Measurements from ENCODE around the gene COL18A1.

The COL18A1 gene

DNA sequence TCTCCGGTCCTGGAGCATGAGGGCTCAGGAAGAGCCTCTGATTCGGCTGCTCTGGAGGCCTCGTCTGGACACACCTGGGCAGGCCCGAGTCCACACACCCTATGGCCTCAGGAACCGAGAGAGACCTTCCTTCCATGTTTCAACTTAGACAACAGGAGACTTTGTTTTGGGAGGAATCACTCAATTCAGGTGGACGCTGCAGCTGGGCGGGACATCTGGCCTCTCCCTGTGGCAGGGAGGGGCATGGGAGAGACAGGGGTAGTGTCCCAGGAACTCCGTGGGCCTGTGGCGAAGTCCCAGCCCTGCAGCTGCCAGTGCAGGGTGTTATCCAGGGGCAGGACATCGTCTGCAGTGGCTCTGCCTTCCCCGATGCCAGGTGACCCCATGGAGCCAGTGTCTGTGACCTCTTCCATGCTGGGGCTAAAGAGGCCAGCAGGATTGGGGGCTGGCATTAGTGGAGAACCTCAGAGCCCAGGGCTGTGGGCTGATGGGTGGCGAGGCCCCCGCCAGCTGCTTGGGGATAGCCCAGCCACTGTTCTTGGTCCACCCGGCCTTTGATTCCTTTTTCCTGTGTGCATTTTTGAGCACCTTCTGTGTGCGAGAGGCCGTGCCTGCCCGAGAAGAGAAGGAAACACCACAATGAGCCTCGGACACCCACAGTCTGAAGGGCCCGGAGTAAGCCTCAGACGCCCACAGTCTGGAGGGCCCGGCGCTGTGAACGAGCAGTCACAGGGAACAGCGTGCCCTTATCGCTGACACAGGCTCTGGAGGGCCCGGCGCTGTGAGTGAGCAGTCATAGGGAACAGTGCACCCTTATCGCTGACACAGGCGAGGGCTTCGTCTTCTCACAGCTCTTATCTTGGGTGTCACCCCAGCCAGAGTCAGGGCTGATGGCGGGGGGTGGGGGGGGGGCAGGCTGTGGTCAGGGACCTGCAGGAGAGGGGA, 6.2 kb downstream of the COL18A1 start:
- DNase-seq (ENCODE audit: low spot score in 2 of 2): no peak
- Mint-ChIP-seq H3K4me1 (peaks cover 6% of the 10 kb centered on the region), H3K36me3 (no peaks in the 10 kb centered on the region), H3K9me3 (no peaks in the 10 kb centered on the region), H3K4me3 (no peak overlapping the region), H3K27ac (no peak overlapping the region)
- ATAC-seq: no peak

DNA sequence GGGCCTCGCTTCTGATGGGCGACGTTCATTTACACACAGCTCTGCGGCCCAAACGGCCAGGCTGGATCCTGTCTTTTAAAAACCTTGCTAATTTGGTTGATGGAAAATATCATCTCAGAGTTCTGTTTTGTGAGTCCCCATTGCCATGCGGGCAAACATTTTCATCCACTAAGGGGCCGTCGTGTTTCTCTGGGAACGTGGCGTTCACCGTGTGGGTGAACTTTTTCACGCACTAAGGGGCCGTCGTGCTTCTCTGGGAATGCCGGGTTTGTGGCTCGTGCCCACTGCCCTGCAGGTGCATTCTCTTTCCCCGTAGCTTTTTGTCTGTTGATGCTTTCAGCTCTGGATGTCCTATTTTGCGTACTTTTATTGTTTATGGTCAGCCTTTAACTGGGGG, 6.8 kb downstream of the COL18A1 start:
- Mint-ChIP-seq H3K36me3 (no peaks in the 10 kb centered on the region), H3K9me3 (no peaks in the 10 kb centered on the region), H3K4me3 (no peak overlapping the region), H3K27ac (no peak overlapping the region), H3K4me1 (peaks cover under 1% of the 10 kb centered on the region)
- ATAC-seq (no peak), DNase-seq (ENCODE audit: low spot score in 2 of 2) (no peak)

DNA sequence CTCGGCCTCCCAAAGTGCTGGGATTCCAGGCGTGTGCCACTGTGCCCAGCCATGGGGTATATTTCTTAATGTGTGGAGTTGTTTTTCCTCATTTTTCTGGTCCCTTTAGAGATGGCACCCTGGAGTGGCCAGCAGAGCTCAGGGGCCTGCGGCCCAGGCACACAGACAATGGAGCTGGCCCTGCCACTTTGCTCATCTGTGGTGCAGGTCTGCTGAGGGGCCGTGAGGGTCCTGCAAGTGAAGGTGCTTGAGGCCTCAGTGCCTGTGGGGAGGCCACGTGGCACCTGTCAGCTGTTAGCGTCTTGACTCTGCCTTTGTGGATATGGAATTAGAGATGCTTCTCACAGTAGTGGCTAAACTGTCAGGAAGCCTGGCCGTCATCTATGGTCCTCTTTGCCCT, 7.5 kb downstream of the COL18A1 start:
- no peak overlapping the region for H3K27ac Mint-ChIP-seq
- H3K4me3 Mint-ChIP-seq: no peak overlapping the region
- H3K4me1 Mint-ChIP-seq: no peaks in the 10 kb centered on the region
- ATAC-seq (no peak), DNase-seq (ENCODE audit: low spot score in 2 of 2) (no peak)
- no peaks in the 10 kb centered on the region for H3K36me3 Mint-ChIP-seq
- no peaks in the 10 kb centered on the region for H3K9me3 Mint-ChIP-seq

DNA sequence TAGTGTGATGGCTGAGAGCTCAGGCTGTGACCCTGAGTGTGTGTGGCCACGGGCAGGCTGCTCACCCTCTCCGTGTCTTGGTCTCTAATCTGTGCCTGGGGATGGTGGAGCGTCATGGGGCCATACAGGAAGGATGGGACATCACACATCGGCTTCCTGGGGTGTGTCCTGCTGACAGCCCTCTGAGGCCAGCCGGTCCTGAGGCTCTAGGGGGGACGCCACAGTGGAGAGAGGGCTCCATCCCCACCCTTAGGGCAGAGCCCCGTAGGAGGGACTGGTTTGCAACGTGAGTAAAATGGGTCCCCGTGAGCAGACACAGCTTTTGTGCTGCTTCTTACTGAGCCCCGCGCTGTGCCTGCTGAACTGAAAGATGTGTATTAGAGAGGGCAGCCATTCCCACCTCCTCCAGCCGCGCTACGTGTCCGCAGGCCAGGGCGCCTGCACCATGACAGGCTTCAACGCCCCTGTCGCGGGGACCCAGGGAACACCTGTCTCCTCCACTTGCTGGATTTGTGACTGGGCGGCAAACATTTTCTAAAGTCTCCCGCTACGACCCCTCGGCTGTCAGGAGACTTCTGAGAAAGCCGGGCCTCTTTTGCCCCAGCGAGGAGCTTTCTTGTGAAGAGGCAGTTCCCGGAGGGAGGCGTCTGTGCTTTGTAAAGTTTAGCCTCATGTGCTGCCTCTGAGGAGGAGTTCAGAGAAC, 8.1 kb downstream of the COL18A1 start:
- H3K4me1 Mint-ChIP-seq: no peaks in the 10 kb centered on the region
- no peak for ATAC-seq
- H3K27ac Mint-ChIP-seq: no peak overlapping the region
- no peaks in the 10 kb centered on the region for H3K36me3 Mint-ChIP-seq
- no peaks in the 10 kb centered on the region for H3K9me3 Mint-ChIP-seq
- no peak for DNase-seq (ENCODE audit: low spot score in 2 of 2)
- no peak overlapping the region for H3K4me3 Mint-ChIP-seq

DNA sequence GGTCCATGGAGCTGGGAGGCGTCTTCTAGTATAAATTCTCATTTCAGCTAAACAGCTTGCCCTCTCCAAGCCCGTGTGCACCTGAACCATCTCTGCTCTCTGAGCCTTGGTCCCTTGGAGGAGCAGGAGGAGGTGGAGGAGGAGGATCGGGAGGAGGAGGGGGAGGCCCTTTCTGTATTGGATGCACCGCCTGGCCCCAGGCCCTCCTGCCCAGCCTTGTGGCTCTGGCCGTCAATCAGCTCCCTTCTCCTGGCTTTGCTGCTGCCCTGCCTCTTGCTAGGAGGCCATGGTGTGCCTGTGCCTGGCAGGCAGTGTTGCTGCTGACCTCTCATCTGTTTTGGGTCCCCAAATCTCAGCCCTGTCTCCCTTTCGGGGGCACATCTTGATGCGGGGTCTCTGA, 9.0 kb downstream of the COL18A1 start:
- Mint-ChIP-seq H3K4me3 (no peak overlapping the region), H3K27ac (no peak overlapping the region), H3K4me1 (no peaks in the 10 kb centered on the region), H3K36me3 (no peaks in the 10 kb centered on the region), H3K9me3 (no peaks in the 10 kb centered on the region)
- no peak for DNase-seq (ENCODE audit: low spot score in 2 of 2)
- ATAC-seq: no peak

DNA sequence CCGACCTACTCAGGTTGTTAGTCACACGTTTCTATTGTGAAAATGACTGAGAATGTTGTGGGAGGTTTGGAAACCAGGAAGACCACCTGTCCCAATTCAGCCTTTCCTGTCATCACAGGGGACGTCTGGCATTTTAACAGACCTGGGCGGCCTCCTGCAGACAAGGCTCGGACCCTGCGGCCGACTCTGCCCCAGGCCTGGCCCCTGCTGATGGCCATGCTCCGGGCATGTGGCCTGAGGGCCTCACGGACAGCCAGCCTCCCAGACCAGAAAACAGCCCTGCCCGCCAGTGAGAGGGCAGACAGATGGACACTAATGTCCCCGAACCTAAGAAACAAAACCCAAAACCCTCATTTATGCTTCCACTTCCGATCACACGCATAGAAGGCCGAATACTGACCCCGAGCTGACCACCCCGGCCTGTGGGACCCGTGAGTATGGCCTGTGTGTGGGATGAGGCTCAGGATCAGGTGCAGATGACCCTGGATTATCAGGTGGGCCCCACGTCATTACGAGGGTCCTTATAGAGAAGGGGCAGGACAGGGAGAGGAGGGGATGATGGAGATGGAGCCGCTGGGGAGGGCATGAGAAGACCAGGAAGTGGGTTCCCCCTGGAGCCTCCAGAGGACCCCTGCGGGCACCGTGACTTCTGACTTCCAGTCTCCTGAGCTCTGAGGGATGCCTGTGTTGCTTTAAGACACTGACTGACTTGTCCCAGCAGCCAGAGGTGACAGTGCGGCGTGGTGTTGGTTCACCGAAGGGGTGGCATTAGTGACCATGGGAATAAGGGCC, 9.6 kb downstream of the COL18A1 start:
- H3K4me1 Mint-ChIP-seq: no peaks in the 10 kb centered on the region
- H3K27ac Mint-ChIP-seq: no peak overlapping the region
- no peak for ATAC-seq
- no peaks in the 10 kb centered on the region for H3K9me3 Mint-ChIP-seq
- no peak overlapping the region for H3K4me3 Mint-ChIP-seq
- DNase-seq (ENCODE audit: low spot score in 2 of 2): no peak
- H3K36me3 Mint-ChIP-seq: no peaks in the 10 kb centered on the region

DNA sequence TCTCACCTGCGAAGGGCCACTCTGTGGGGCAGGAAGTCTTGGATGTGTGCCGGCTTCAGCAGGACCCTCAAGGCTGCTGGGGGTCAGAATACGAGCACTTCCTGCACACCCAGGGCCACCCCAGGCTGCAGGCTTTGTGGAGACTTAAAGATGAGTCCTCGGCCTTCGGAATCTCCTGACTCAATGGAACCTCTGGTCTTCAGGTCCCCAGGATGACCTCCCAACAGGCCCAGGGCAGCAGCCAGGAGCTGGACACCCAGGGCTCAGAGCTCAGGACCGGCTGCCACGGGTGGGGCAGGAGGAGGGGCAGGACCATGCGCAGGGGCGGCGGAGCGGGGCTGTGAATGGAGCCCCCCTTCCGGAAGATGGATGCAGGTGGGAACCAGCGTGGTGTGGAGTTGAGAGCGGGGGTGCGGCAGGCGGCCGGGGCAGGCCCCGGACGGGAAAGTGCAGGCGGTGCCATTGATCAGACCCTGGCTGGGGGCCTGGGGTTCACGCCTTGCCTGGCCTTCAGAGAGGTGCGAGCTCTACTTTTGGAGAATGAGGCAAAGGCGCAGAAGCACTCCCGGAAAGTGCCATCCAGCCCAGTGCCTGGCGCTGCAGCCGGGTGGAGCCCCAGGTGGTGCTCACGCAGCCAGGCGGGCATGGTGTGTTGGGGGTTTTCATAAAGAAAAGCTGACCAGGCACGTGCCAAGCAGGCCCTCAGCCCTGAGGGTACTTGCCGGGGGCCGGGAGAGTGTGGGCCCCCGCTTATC, 10.4 kb downstream of the COL18A1 start:
- H3K36me3 Mint-ChIP-seq: no peaks in the 10 kb centered on the region
- no peaks in the 10 kb centered on the region for H3K9me3 Mint-ChIP-seq
- H3K4me1 Mint-ChIP-seq: no peaks in the 10 kb centered on the region
- no peak overlapping the region for H3K4me3 Mint-ChIP-seq
- DNase-seq (ENCODE audit: low spot score in 2 of 2): no peak
- ATAC-seq: no peak
- H3K27ac Mint-ChIP-seq: no peak overlapping the region

DNA sequence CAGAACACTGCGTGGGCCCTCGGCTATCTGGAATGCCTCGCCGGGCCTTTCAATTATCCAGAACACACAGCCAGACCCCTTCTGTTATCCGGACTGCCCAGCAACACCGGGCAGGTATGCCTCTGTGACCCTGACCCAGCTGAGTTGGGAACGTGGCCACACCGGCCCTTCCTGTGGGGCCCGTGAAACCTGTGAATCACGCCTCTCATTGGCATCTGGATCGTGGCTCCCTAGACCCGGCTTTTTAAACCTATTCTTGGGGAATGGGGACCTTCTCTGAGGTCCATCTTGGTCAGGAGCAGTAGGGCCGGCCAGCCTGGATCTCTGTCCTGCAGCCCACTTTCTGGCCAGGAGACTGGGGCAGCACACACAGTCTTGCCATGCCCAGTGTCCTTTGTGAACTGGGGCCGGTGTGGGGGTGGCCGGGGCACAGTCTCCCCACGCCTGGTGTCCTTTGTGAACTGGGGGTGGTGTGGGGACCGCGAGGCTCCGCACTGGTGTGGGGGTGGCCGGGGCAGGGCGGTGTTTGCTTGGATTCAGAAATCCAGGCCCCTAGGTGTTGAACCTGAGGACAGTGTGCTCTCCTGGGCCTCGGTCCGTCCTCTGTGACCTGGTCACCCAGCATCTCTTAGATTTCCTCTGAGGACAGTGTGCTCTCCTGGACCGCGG, 11.1 kb downstream of the COL18A1 start:
- Mint-ChIP-seq H3K36me3 (no peaks in the 10 kb centered on the region), H3K27ac (no peak overlapping the region), H3K9me3 (no peaks in the 10 kb centered on the region), H3K4me3 (no peak overlapping the region), H3K4me1 (no peaks in the 10 kb centered on the region)
- DNase-seq (ENCODE audit: low spot score in 2 of 2) (no peak), ATAC-seq (no peak)

DNA sequence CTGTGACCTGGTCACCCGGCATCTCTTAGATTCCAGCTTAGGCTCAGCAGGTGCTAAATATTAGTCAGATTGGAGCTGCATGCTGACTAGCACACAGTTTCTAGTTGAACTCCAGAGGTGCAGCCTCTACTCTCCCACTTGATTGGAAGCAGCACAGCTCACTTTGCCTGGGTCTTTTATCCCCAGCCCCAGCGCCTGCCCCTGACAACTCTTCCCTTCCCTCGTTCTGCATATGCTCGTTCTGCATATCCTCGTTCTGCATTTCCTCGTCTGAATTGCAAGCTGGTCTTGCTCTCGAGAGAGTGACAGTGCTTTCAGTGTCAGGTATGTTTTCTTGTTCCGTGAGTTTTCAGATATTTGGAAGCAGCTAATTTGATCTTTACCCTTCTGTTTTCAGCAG, 11.7 kb downstream of the COL18A1 start:
- DNase-seq (ENCODE audit: low spot score in 2 of 2) (no peak), ATAC-seq (no peak)
- no peak overlapping the region for H3K4me3 Mint-ChIP-seq
- no peaks in the 10 kb centered on the region for H3K9me3 Mint-ChIP-seq
- no peaks in the 10 kb centered on the region for H3K36me3 Mint-ChIP-seq
- H3K4me1 Mint-ChIP-seq: no peaks in the 10 kb centered on the region
- H3K27ac Mint-ChIP-seq: no peak overlapping the region

DNA sequence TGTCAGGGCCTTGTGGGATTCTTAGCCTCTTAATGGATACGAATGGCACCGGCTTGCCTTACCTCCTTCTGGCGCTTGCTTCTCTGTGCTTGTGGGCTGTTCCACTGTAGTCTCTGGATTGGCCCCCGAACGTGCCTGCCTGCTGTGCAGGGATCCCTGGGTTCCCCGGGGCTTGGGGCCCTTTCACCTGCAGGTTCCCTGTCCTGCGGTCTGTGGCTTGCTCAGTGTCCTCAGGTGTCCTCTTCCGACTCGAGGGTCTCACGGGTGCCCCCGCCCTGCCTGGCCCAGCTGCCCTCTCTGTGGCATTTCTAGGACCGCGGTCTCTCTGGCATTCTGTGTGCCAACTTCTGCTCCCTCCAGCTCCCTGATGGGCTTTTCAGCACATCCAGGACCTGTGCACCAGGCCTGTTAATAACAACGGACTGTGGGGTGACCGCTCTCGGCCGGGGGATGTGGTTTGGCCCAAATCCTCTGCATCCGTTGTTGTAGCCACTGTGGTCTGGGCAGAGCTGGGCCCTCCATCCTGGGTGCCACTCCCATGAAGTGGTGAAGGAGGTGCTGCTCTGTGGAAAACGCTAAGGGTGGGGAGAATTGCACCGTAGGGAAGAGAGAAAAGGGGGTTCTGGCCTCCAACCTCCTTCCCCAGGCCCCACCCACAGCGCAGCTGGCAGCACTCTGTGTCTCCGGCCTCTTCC, 12.4 kb downstream of the COL18A1 start:
- no peaks in the 10 kb centered on the region for H3K9me3 Mint-ChIP-seq
- ATAC-seq: no peak

DNA sequence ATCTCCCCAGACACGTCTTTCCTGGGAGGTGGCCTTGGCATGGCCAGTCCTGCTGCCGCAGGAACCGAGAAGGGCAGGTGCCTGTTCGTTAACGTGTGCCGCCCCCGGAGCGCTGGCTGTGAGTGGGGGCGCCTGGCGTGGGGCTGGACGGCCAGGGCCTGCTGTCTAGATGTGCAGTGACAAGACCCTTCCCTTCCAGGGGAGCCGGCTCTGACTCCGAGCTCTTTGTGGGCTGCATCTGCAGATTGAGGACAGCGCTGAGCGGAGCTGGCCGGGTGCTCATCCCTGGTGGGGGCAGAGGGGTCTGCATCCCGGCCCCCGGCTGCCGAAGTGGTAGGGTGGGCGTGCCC, 13.0 kb downstream of the COL18A1 start:
- no peaks in the 10 kb centered on the region for H3K36me3 Mint-ChIP-seq
- no peaks in the 10 kb centered on the region for H3K9me3 Mint-ChIP-seq
- H3K4me3 Mint-ChIP-seq: no peak overlapping the region
- peaks cover 5% of the 10 kb centered on the region for H3K4me1 Mint-ChIP-seq
- no peak for DNase-seq (ENCODE audit: low spot score in 2 of 2)
- no peak for ATAC-seq
- H3K27ac Mint-ChIP-seq: no peak overlapping the region

More for the DNA sequence above, 12.4 kb downstream of the COL18A1 start:
- Mint-ChIP-seq H3K4me1 (peaks cover 5% of the 10 kb centered on the region), H3K27ac (no peak overlapping the region), H3K36me3 (no peaks in the 10 kb centered on the region), H3K4me3 (no peak overlapping the region)
- no peak for DNase-seq (ENCODE audit: low spot score in 2 of 2)

DNA sequence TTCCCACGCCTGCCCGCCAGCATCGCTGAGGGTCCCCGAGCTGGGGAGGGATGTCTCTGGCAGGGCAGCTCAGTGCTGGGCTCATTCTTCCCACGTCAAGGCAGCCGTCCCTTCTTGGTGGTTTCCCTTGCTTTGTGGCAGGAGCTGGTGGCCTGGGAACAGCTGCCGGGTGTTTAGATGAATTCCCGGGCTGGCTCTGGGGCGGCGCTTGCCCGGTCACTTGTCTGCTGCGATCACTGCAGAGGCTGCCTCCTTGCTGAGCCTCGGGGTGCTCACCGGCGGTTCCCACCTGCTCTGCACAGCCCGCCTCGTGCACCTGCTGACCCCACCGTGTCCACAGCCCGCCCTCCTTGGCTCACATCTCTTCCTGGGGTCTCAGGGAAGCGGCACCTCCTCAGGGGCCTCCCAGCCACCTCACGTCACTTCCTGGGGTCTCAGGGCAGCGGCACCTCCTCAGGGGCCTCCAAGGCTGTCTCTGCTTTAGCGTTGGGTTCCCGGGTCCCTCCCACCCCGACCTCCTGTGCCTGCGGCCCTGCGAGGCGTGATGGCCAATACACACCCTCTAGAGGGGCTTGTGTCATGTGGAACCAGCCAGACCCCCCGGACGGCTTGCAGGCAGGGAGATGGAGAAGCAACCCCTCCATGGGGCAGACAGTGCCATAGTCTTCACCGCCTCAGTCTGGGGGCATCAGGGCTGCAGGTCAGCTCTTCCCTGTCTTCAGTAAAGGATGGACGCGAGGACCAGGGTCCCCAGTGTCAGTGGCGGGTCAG, 13.5 kb downstream of the COL18A1 start:
- no peaks in the 10 kb centered on the region for H3K36me3 Mint-ChIP-seq
- DNase-seq (ENCODE audit: low spot score in 2 of 2): no peak
- no peaks in the 10 kb centered on the region for H3K9me3 Mint-ChIP-seq
- no peak for ATAC-seq
- no peak overlapping the region for H3K27ac Mint-ChIP-seq
- no peak overlapping the region for H3K4me3 Mint-ChIP-seq
- H3K4me1 Mint-ChIP-seq: peaks cover 5% of the 10 kb centered on the region

DNA sequence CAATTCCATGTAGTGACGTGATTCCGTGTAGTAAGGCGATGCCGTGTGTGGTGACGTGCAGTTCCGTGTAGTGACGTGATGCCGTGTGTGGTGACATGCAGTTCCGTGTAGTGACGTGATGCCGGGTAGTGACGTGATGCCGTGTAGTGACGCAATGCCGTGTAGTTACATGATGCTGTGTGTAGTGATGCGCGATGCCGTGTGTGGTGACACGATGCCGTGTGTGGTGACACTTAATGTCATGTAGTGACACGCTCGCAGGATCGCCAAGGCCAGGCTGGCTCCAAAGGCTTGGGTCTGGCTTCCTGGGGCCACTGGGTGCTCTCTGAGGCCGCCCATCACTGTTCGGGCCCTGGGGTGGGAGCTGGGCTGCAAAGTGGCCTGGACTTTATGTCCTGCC, 14.2 kb downstream of the COL18A1 start:
- H3K36me3 Mint-ChIP-seq: no peaks in the 10 kb centered on the region
- no peaks in the 10 kb centered on the region for H3K9me3 Mint-ChIP-seq
- ATAC-seq: no peak
- H3K27ac Mint-ChIP-seq: no peak overlapping the region
- H3K4me3 Mint-ChIP-seq: no peak overlapping the region
- peaks cover 5% of the 10 kb centered on the region for H3K4me1 Mint-ChIP-seq
- no peak for DNase-seq (ENCODE audit: low spot score in 2 of 2)
